Suprapubic skin (tissue), 3 donors: ENCODE measurements around the gene LRRC4C.

ENCODE experiments used
- EP300 ChIP-seq: sonication (generic); formaldehyde crosslinking; IDR thresholded peaks from one replicate; pipeline ENCODE4 v1.6.1; 2017; ENCODE audit warnings: antibody characterized with exemption
- TF ChIP-seq, protein P1 (sequence below), 2 donors: fragments of 200-600 bp in 1 of 2; fragments of 450-650 bp in 1 of 2; sonication (generic) in 1 of 2; IDR thresholded peaks; one replicate each; pipeline ENCODE4 v1.5.1; 2016 to 2019; ENCODE audit warnings: antibody characterized with exemption in 2 of 2, mild to moderate bottlenecking in 1 of 2, moderate library complexity in 1 of 2

- TF ChIP-seq, protein P1, sequence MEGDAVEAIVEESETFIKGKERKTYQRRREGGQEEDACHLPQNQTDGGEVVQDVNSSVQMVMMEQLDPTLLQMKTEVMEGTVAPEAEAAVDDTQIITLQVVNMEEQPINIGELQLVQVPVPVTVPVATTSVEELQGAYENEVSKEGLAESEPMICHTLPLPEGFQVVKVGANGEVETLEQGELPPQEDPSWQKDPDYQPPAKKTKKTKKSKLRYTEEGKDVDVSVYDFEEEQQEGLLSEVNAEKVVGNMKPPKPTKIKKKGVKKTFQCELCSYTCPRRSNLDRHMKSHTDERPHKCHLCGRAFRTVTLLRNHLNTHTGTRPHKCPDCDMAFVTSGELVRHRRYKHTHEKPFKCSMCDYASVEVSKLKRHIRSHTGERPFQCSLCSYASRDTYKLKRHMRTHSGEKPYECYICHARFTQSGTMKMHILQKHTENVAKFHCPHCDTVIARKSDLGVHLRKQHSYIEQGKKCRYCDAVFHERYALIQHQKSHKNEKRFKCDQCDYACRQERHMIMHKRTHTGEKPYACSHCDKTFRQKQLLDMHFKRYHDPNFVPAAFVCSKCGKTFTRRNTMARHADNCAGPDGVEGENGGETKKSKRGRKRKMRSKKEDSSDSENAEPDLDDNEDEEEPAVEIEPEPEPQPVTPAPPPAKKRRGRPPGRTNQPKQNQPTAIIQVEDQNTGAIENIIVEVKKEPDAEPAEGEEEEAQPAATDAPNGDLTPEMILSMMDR (IDR thresholded peaks at IDR 0.05), result no peak
- TF ChIP-seq EP300, result no peak
Measured at GRCh38 chr11:41133023-41133422, 326.4 kb downstream of the LRRC4C start.
